Mesothelial cell of epicardium (in vitro differentiated cells): ENCODE results near the gene CEACAM1. TPM values are rescaled to one million over a fixed set of nuclear protein-coding genes. Genes with fewer than 3 reads are reported as not detected.
"Not testable (repeated sequence)": the region's sequence is repeated elsewhere in the genome, so short reads cannot be mapped to it uniquely, and the experiment has no call there.

ENCODE experiments used
- DNase-seq, 2 experiments: peaks; one replicate each; pipeline ENCODE4 v3.0.0; 2021; ENCODE audit warnings: low spot score in 2 of 2; ENCODE audit not compliant: unreplicated experiment in 2 of 2
- H3K27ac Mint-ChIP-seq: 2 replicates; pipeline ENCODE4 v1.8.0; 2021; ENCODE audit warnings: mixed read lengths
- H3K27me3 Mint-ChIP-seq: 2 replicates; pipeline ENCODE4 v1.8.0; 2021; ENCODE audit warnings: low read depth, mixed read lengths
- H3K36me3 Mint-ChIP-seq: 2 replicates; pipeline ENCODE4 v1.8.0; 2021; ENCODE audit warnings: mixed read lengths
- H3K4me1 Mint-ChIP-seq: 2 replicates; pipeline ENCODE4 v1.8.0; 2021; ENCODE audit warnings: mixed read lengths
- H3K4me3 Mint-ChIP-seq: 2 replicates; pipeline ENCODE4 v1.8.0; 2021; ENCODE audit warnings: mild to moderate bottlenecking, moderate library complexity, mixed read lengths
- H3K9me3 Mint-ChIP-seq: 2 replicates; pipeline ENCODE4 v1.8.0; 2021; ENCODE audit warnings: mixed read lengths
- CTCF ChIP-seq: fragments of 200-600 bp; sonication (generic); IDR thresholded peaks from one replicate; pipeline ENCODE4 v1.5.0; 2021; ENCODE audit warnings: antibody characterized with exemption; ENCODE audit not compliant: unreplicated experiment
- total RNA-seq: library from RNA; stranded (reverse); gene quantifications from 3 replicates; pipeline ENCODE4 v1.2.1, GENCODE V29; 2021

The CEACAM1 gene
- total RNA-seq, 1 donor from 2014 or later, result 1.3 TPM

- Mint-ChIP-seq H3K9me3 (no peaks in the 10 kb centered on the region), H3K27ac (no peak overlapping the region), H3K27me3 (peaks cover 4% of the 10 kb centered on the region), H3K4me3 (no peak overlapping the region), H3K4me1 (peaks cover 12% of the 10 kb centered on the region), H3K36me3 (no peaks in the 10 kb centered on the region)
- DNase-seq, result no peak
- no peak for TF ChIP-seq CTCF
Measured at GRCh38 chr19:42501733-42502132, 26.5 kb downstream of the CEACAM1 start.

GRCh38 chr19:42501243-42501642 lies 27.0 kb downstream of the CEACAM1 start:
- DNase-seq, H3K9me3 Mint-ChIP-seq, H3K4me3 Mint-ChIP-seq, H3K36me3 Mint-ChIP-seq, H3K27me3 Mint-ChIP-seq, H3K27ac Mint-ChIP-seq: not testable (repeated sequence)
- H3K4me1 Mint-ChIP-seq, result peaks cover 13% of the 10 kb centered on the region

DNA sequence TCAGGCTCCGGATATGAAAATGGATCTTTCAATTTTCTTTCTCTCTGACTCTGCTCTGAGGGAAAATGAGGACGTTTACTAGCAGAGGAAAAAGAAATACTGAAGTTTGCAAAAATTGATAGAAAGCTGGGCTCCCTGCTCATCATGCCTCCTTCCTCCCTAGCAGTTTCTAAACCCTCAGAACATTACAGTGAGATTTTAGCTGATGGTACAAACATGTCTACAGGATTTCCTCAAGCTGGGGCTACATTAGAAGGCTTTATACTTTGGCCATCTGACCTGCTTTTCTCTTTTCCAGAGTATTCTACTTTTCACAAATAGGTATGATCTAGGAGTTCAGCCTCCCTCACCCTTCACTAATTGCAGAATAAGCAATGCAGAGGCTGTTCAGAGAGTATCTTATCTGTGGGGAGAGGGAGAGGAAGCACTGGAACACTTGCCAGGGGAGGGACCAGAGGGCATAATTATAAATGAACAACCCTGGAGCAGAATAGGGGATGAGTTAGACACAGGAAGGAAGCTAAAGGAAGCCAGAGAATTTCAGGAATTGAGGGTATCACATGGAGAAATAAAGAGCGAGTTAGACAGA lies 30.0 kb downstream of the CEACAM1 start:
- no peaks in the 10 kb centered on the region for H3K36me3 Mint-ChIP-seq
- no peak for DNase-seq
- peaks cover 5% of the 10 kb centered on the region for H3K27me3 Mint-ChIP-seq
- H3K4me3 Mint-ChIP-seq, result no peak overlapping the region
- no peaks in the 10 kb centered on the region for H3K9me3 Mint-ChIP-seq
- H3K4me1 Mint-ChIP-seq, result peaks cover 24% of the 10 kb centered on the region
- no peak for TF ChIP-seq CTCF
- no peak overlapping the region for H3K27ac Mint-ChIP-seq

DNA sequence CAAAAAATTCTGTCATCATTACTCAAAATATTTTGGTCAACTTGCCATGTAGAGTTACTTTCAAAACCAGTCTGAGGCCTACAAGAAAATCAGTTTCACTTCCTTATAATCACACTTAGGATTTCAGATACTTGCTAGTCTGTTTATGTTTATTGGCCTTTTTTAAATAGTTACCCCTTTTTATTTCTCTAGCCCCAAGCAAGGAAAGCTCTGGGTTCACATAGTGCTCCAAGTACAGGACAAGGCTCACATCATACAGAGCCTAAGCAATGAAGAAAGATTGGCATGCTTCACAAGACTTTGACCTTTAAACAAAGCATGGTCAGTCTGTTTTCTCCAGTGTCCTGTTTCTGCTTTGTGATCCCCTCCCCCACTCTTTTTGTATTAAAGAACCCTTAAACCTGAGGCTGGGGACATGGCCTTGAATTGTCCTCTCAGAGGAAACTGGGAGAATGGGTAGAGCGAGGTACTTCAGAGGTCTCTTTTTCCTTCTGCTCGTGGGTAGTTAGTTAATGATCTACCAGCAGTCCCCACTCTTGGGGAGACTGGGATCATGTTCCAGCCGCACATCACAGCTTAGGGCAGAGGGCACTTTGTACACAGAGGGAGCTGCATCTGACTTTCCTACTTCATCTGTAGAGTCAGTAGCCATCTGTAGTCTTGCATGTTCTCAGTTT lies 30.7 kb downstream of the CEACAM1 start:
- Mint-ChIP-seq H3K27ac (no peak overlapping the region), H3K4me3 (no peak overlapping the region), H3K4me1 (peaks cover 24% of the 10 kb centered on the region), H3K36me3 (no peaks in the 10 kb centered on the region), H3K27me3 (peaks cover 5% of the 10 kb centered on the region), H3K9me3 (no peaks in the 10 kb centered on the region)
- DNase-seq, result no peak
- no peak for TF ChIP-seq CTCF

DNA sequence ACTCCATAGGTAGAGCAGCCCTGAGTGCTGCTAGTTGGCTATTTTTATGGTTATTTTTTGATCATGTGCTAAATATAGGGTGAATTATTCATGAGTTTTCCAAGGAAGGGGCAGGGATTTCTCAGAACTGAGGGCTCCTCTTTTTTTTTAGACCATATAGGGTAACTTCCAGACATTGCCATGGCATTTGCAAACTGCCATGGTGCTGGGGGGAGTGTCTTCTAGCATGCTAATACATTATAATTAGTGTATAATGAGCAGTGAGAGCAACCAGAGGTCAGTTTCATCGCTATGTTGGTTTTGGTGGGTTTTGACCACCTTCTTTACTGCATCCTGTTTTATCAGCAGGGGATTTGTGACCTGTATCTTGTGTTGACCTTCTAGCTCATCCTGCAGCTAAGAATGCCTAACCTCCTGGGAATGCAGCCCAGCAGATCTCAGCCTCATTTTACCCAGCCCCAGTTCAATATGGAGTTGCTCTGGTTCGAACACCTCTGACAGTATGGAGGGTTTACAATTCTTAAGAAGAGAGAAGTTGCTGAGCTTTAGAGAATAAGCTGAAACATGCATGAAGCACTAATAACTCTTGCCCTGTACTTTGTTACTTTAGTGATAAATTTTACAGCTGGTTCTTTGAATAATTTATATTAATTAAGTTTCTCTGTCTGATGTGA lies 31.7 kb downstream of the CEACAM1 start:
- no peak for DNase-seq
- H3K27me3 Mint-ChIP-seq, result peaks cover 5% of the 10 kb centered on the region
- H3K4me1 Mint-ChIP-seq, result peaks cover 24% of the 10 kb centered on the region
- no peaks in the 10 kb centered on the region for H3K9me3 Mint-ChIP-seq
- H3K36me3 Mint-ChIP-seq, result no peaks in the 10 kb centered on the region
- no peak for TF ChIP-seq CTCF
- no peak overlapping the region for H3K27ac Mint-ChIP-seq
- H3K4me3 Mint-ChIP-seq, result no peak overlapping the region

GRCh38 chr19:42495663-42496062 lies 32.6 kb downstream of the CEACAM1 start:
- no peak for TF ChIP-seq CTCF
- Mint-ChIP-seq H3K27ac (no peak overlapping the region), H3K4me3 (no peak overlapping the region), H3K4me1 (peaks cover 24% of the 10 kb centered on the region), H3K9me3 (no peaks in the 10 kb centered on the region), H3K36me3 (no peaks in the 10 kb centered on the region), H3K27me3 (peaks cover 5% of the 10 kb centered on the region)
- no peak for DNase-seq
